ENCODE measurements around the gene XRN2.
"Not testable (repeated sequence)": the region's sequence is repeated elsewhere in the genome, so short reads cannot be mapped to it uniquely, and the experiment has no call there.

XRN2 gene

GRCh38 chr20:21353236-21353635 lies 50.1 kb downstream of the XRN2 start:
- no peak for DNase-seq

GRCh38 chr20:21355981-21356380 lies 52.9 kb downstream of the XRN2 start:
- DNase-seq, result no peak

GRCh38 chr20:21356386-21356785 lies 53.3 kb downstream of the XRN2 start:
- DNase-seq, result no peak

DNA sequence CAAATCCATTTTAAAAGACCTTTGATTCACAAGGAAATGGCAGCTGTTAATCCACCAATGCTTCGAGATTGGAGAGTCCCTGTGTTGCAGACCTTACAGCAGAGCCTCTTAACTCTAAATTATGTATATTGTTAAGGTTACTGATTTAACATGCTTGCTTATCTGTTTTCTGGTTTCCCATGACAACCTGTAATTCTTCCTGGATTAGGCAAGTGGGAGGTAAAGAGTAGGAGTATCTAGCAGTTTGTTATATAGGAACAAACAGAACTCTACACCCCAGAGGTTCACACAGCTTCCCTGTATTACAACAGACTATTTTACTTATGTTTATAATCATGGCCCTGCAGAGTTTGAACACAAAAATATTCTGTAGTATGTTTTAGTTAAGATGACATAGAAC lies 54.7 kb downstream of the XRN2 start:
- no peak for DNase-seq

DNA sequence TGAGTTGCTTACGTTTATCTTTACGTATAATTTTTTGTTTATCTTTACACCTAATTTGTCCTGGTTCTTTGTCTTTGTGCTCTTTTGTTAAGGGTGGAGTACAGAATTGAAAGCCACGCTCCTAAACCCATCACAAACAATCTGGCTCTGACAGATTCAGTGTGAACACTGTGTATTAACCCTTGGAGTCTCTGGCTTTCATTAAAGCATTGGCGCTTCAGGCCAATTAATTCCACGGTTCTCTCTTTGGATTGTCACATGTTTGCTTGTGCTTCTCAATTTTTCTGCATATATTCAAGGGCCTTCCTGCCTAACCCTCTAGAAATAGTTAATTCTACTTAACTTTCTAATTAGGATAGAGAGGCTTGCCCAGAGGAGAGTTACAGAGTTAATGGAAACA lies 55.6 kb downstream of the XRN2 start:
- peak; percentile 24 for DNase-seq

GRCh38 chr20:21360705-21361104 lies 57.6 kb downstream of the XRN2 start:
- no peak for DNase-seq

DNA sequence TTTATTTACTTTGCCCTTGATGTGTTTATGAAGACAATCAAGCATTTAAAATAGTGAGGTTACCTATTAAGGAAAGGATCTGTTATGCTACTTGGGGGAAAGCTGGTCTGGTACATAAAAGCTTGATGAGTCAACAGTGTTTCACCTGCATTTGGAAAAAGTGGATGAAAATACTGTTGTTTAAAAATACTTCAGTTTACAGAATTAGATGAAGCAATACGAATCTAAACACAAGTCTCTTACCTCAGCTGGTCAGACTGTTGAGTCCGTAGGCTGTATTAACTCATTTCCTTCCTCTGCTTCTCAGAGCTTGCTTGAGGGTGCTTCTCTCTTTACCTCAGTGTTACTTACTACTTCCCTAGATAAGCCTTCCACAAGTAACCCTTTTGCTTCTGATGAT lies 58.1 kb downstream of the XRN2 start:
- no peak for DNase-seq

- no peak for DNase-seq
Observed at GRCh38 chr20:21364413-21364812, 61.3 kb downstream of the XRN2 start.

GRCh38 chr20:21365771-21366170 lies 62.6 kb downstream of the XRN2 start:
- DNase-seq, result no peak

GRCh38 chr20:21366273-21366672 lies 63.1 kb downstream of the XRN2 start:
- not testable (repeated sequence) for DNase-seq

GRCh38 chr20:21368791-21369190 lies 65.7 kb downstream of the XRN2 start:
- no peak for DNase-seq

- no peak for DNase-seq
Observed at GRCh38 chr20:21371193-21371592, 68.1 kb downstream of the XRN2 start.

DNA sequence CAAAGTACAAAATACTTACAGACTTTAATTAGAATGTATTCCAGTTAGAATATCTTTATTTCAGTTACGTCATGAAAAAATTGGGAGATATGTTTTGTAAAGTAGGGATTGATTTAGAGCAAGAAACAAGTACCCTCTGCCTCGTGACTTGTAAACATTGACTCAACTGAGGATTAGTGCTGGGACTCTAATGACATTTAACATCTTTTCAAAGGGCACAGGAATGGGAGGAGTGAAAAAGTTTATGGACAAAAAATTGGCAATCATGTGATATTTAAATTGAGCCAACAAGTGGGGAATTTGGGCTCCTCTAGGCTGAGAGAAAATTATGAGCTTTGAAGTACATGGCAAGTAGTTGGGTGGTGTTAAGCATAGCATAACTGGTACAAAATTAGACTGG lies 68.9 kb downstream of the XRN2 start:
- DNase-seq, result no peak

- no peak for DNase-seq
Observed at GRCh38 chr20:21373436-21373835, 70.3 kb downstream of the XRN2 start.

- DNase-seq, result no peak
Observed at GRCh38 chr20:21376626-21377025, 73.5 kb downstream of the XRN2 start.

DNA sequence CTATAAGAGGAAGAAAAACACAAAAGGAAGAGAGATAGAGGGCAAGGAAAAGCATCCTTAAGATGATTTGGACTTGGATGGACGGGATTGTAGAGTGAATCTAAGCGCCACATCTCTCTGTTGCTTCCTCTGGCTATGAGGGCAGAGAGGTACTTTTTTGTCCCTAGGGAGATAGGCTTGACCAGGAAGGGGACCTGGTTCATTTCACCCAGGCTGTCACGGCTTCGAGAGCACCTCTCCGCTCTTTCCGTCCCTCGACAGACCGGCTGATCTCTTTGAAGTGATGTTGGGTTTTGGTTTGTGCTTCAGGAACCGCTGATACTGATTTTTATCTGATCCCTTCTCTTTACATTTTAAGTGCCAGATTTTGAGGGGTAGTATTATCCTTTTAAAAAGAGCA lies 74.6 kb downstream of the XRN2 start:
- DNase-seq, result no peak

GRCh38 chr20:21378259-21378658 lies 75.1 kb downstream of the XRN2 start:
- no peak for DNase-seq

DNA sequence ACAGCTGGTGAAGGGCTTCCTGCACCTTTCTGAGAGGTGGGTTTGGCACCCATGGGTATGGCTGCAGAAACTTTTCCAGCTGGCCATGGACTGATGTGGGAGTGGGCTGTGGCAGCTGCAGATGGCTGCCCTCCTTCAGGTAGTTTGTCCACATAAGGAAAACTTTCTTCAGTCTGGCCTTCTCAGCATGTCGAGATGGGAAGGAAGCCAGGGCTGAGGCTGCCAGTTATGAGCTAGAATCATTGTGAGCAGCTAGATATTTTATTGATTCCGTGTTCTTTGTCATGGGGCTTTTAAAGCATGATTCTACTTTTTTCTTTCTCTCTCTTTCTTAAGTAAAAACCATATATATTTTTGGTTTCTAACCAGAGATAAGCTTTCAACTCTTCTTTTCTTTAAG lies 77.6 kb downstream of the XRN2 start:
- DNase-seq, result no peak

DNA sequence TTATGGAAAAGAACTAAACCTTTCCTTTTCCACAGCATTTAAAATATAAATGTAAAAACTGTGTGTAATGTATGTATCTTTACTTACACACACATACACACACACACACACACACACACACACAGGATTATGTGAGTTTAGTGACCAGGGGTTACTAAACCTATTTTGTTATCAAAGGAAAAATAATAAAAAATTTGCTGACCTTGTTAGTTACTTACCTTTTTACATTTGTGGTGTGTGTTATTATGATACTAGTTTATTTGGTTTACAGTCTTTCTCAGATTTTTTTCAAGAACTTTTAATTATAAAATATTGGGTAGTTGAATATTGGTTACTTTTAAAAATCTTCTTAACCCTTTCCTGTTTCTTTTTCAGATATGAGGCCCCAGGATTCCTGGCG lies 78.5 kb downstream of the XRN2 start:
- no peak for DNase-seq

DNA sequence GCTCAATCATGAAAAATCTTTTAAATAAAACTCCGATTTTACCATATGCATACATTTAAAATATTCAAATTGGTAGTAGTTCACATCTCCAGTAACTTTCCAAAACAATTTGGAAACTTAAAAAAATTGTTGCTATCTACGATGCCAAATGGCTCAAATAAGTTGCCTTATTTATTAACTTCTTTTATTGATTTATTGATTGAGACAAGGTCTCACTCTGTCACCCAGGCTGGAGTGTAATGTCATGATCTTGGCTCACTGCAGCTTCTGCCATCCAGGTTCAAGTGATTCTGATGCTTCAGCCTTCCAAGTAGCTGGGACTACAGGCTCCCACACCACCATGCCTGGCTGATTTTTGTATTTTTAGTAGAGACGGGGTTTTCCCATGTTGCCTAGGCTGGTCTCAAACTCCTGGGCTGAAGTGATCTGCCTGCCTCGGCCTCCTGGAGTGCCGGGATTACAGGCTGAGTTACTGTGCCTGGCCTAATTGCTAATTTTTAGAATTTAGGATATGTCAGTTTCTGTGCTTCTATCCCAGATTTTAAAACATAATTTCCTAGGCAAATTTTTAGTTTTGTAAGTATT lies 81.3 kb downstream of the XRN2 start:
- DNase-seq, result no peak

GRCh38 chr20:21386111-21386510 lies 83.0 kb downstream of the XRN2 start:
- no peak for DNase-seq

- peak; percentile 75 for DNase-seq
Observed at GRCh38 chr20:21387528-21387927, 84.4 kb downstream of the XRN2 start.

DNA sequence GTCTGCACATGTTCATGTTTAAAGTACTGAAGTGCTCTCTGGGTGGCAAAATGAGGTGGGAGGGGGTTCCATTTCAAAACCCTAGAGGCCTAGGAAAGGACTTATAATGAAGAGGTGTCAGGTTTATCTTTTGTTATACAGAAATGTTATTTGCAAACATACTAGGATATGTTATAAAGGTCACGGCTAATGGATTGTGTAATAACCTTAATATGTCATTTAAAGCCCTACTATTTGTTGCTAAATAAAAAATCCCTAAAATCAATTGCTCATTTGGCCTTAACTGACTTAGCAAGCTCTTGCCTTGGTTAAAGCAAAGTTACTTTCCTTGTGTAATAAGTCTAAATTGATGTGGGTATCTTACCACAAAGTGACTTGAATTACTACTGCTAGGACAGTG lies 85.4 kb downstream of the XRN2 start:
- DNase-seq, result no peak

DNA sequence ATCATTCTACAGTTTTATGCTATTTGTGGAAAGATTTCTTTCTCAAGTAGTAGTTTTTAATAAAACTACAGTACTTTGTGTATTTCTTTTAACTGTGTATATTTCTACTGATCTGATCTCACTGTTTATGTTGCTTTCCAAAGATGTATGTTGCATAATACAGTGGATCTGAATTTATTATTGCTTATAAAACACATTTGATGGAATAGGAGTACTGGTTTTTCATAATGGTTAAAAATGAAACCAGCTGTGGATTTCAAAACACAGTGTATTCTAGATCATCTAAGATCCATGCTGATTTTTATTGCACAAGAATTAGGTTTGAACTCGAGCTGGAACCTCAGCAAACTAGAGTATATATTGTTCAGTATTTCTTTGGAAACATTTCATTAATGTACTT lies 86.2 kb downstream of the XRN2 start:
- DNase-seq, result no peak

DNA sequence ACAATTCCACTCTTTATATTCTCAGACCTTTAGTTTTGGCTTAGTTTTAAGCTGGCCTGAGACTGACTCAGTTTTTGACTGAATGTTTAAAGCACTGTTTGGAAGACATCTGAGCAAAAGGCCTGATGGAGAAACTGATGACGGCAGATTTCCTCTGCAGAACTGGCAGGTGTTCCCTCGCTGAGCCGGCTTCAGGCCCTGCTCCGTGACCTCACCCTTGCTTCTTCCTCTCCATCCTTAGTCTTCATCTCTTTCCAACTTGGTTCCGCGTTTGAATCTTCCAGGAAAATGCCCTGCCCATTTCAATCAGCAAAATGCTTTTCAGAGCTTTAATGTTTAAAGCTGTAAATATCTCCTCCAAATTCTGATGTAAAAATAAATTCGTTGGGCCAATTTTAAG lies 87.6 kb downstream of the XRN2 start:
- DNase-seq, result no peak

Measured in NCI-H146 (cell line).